Fibroblast of lung (primary cell): Measurements from ENCODE around the gene KIF13A. TPM values are rescaled to one million over a fixed set of nuclear protein-coding genes. Genes with fewer than 3 reads are reported as not detected.

Source experiments
- DNase-seq, 2 donors: peaks; one replicate each; pipeline versions ENCODE4 v3.0.0 to v3.0.0-alpha.2; 2010; ENCODE audit warnings: low read depth in 2 of 2
- H2AFZ ChIP-seq: 2 replicates; pipeline ENCODE4 v1.5.1; 2012; ENCODE audit warnings: low read length, control low read depth, inconsistent platforms
- H3K27ac ChIP-seq: 2 replicates; pipeline ENCODE4 v1.5.1; 2011; ENCODE audit warnings: low read length, control low read depth; ENCODE audit not compliant: insufficient read depth
- H3K27me3 ChIP-seq: 2 replicates; pipeline ENCODE4 v1.5.1; 2011; ENCODE audit warnings: mild to moderate bottlenecking, low read length; ENCODE audit not compliant: control insufficient read depth, insufficient read depth
- H3K36me3 ChIP-seq: 2 replicates; pipeline ENCODE4 v1.5.1; 2011; ENCODE audit warnings: low read length; ENCODE audit not compliant: control insufficient read depth, insufficient read depth
- H3K4me1 ChIP-seq: 2 replicates; pipeline ENCODE4 v1.5.1; 2011; ENCODE audit warnings: low read length; ENCODE audit not compliant: control insufficient read depth, insufficient read depth; ENCODE audit errors: extremely low read depth
- H3K4me2 ChIP-seq: 2 replicates; pipeline ENCODE4 v1.5.1; 2011; ENCODE audit warnings: low read length, control low read depth; ENCODE audit not compliant: insufficient read depth; ENCODE audit errors: extremely low read depth
- H3K4me3 ChIP-seq, 4 experiments: fragments of 200-600 bp in 1 of 4; sonication (generic) in 1 of 4; replicated peaks in 1 of 4; 2 replicates each; pipeline ENCODE4 v1.5.1; 2011 to 2016; ENCODE audit warnings: low read length in 4 of 4, low read depth in 3 of 4, mild to moderate bottlenecking in 3 of 4, control low read depth in 2 of 4, inconsistent platforms in 1 of 4, mixed read lengths in 1 of 4; ENCODE audit not compliant: insufficient read depth in 1 of 4; ENCODE audit errors: control extremely low read depth in 1 of 4
- H3K79me2 ChIP-seq: 2 replicates; pipeline ENCODE4 v1.5.1; 2012; ENCODE audit warnings: mild to moderate bottlenecking, low read length, inconsistent platforms; ENCODE audit not compliant: control insufficient read depth, insufficient read depth
- H3K9ac ChIP-seq: 2 replicates; pipeline ENCODE4 v1.5.1; 2011; ENCODE audit warnings: mild to moderate bottlenecking, low read length, control low read depth; ENCODE audit not compliant: insufficient read depth
- H3K9me3 ChIP-seq: 2 replicates; pipeline ENCODE4 v1.5.1; 2012; ENCODE audit warnings: low read depth, low read length; ENCODE audit not compliant: control insufficient read depth, insufficient read depth
- H4K20me1 ChIP-seq: 2 replicates; pipeline ENCODE4 v1.5.1; 2011; ENCODE audit warnings: low read length; ENCODE audit not compliant: control insufficient read depth, insufficient read depth; ENCODE audit errors: extremely low read depth
- EZH2 ChIP-seq: IDR thresholded peaks from 2 replicates; pipeline ENCODE4 v1.5.1; 2012; ENCODE audit warnings: low read length, control low read depth, mild to moderate bottlenecking; ENCODE audit errors: missing control alignments
- polyA plus RNA-seq, 2 donors: library from polyadenylated mRNA; depleted of rRNA in 1 of 2; stranded (reverse) in 1 of 2; unstranded in 1 of 2; fragments of >200 nt; gene quantifications; 2 replicates each; pipeline ENCODE4 v1.2.1, GENCODE V29; 2011 to 2012; ENCODE audit warnings: missing spikeins in 1 of 2
- total RNA-seq: library from RNA; depleted of rRNA; stranded (reverse); fragments of >200 nt; gene quantifications from 2 replicates; pipeline ENCODE4 v1.2.1, GENCODE V29; 2014
- TF ChIP-seq, protein P1 (sequence below), 2 donors: IDR thresholded peaks in 1 of 2; conservative IDR thresholded peaks in 1 of 2; 1 replicate in 1 of 2; 2 replicates in 1 of 2; pipeline ENCODE4 v1.5.1; 2011 to 2012; ENCODE audit warnings: low read length in 2 of 2, control low read depth in 1 of 2, inconsistent platforms in 1 of 2, low read depth in 1 of 2, mild to moderate bottlenecking in 1 of 2

The KIF13A gene
- total and polyA plus RNA-seq, 2 donors (not counting 1 experiment from before 2014, with no cell fraction given), result 52.3 to 114 TPM

- peak in 1 of 2 donors; percentile 30 for DNase-seq
- H4K20me1 ChIP-seq, result no peaks in the 10 kb centered on the region
- no peaks in the 10 kb centered on the region for H3K79me2 ChIP-seq
- no peak overlapping the region for H3K4me2 ChIP-seq
- TF ChIP-seq, protein P1, sequence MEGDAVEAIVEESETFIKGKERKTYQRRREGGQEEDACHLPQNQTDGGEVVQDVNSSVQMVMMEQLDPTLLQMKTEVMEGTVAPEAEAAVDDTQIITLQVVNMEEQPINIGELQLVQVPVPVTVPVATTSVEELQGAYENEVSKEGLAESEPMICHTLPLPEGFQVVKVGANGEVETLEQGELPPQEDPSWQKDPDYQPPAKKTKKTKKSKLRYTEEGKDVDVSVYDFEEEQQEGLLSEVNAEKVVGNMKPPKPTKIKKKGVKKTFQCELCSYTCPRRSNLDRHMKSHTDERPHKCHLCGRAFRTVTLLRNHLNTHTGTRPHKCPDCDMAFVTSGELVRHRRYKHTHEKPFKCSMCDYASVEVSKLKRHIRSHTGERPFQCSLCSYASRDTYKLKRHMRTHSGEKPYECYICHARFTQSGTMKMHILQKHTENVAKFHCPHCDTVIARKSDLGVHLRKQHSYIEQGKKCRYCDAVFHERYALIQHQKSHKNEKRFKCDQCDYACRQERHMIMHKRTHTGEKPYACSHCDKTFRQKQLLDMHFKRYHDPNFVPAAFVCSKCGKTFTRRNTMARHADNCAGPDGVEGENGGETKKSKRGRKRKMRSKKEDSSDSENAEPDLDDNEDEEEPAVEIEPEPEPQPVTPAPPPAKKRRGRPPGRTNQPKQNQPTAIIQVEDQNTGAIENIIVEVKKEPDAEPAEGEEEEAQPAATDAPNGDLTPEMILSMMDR (conservative IDR thresholded peaks at IDR 0.05 in 1 of 2, IDR thresholded peaks at IDR 0.05 in 1 of 2; ENCODE audit: low read depth in 1 of 2, low read length in 2 of 2), result no peak
- no peak for TF ChIP-seq EZH2
- H3K27me3 ChIP-seq, result no peaks in the 10 kb centered on the region
- H3K9me3 ChIP-seq, result no peaks in the 10 kb centered on the region
- H3K27ac ChIP-seq, result no peak overlapping the region
- H2AFZ ChIP-seq, result no peak overlapping the region
- no peaks in the 10 kb centered on the region for H3K4me1 ChIP-seq
- no peak overlapping the region for H3K9ac ChIP-seq
- H3K4me3 ChIP-seq, result no peak overlapping the region
- H3K36me3 ChIP-seq, result peaks cover 6% of the 10 kb centered on the region
Measured at GRCh38 chr6:17842934-17843821, 144.3 kb downstream of the KIF13A start.

- no peak for TF ChIP-seq EZH2
- TF ChIP-seq, protein P1 (conservative IDR thresholded peaks at IDR 0.05 in 1 of 2, IDR thresholded peaks at IDR 0.05 in 1 of 2; ENCODE audit: low read depth in 1 of 2, low read length in 2 of 2), result no peak
- Histone ChIP-seq H3K4me1 (no peaks in the 10 kb centered on the region), H3K4me3 (no peak overlapping the region), H3K9me3 (no peaks in the 10 kb centered on the region), H3K36me3 (peaks cover 6% of the 10 kb centered on the region), H3K79me2 (no peaks in the 10 kb centered on the region), H3K4me2 (no peak overlapping the region), H3K27me3 (no peaks in the 10 kb centered on the region), H3K9ac (no peak overlapping the region), H3K27ac (no peak overlapping the region), H2AFZ (no peak overlapping the region), H4K20me1 (no peaks in the 10 kb centered on the region)
- DNase-seq, result no peak
Measured at GRCh38 chr6:17842014-17842776, 145.2 kb downstream of the KIF13A start.

GRCh38 chr6:17839513-17840223 is 147.8 kb downstream of the KIF13A start:
- no peaks in the 10 kb centered on the region for H3K9me3 ChIP-seq
- TF ChIP-seq, protein P1 (conservative IDR thresholded peaks at IDR 0.05 in 1 of 2, IDR thresholded peaks at IDR 0.05 in 1 of 2; ENCODE audit: low read depth in 1 of 2, low read length in 2 of 2), result no peak
- no peak for TF ChIP-seq EZH2
- no peaks in the 10 kb centered on the region for H3K79me2 ChIP-seq
- H3K27ac ChIP-seq, result no peak overlapping the region
- peaks cover 4% of the 10 kb centered on the region for H3K4me1 ChIP-seq
- no peaks in the 10 kb centered on the region for H4K20me1 ChIP-seq
- no peak overlapping the region for H3K4me3 ChIP-seq
- no peak overlapping the region for H2AFZ ChIP-seq
- DNase-seq, result no peak
- no peaks in the 10 kb centered on the region for H3K27me3 ChIP-seq
- no peak overlapping the region for H3K4me2 ChIP-seq
- peaks cover 5% of the 10 kb centered on the region for H3K36me3 ChIP-seq
- no peak overlapping the region for H3K9ac ChIP-seq
